ENCODE measurements around the gene ZBTB34.

GRCh38 chr9:126880226-126880946, 19.9 kb downstream of the ZBTB34 start:
- TF ChIP-seq CTCF (IDR thresholded peaks at IDR 0.05) (no peak), EZH2 (IDR thresholded peaks at IDR 0.05) (no peak), EZH2phosphoT487 (IDR thresholded peaks at IDR 0.05) (no peak)

All from neural progenitor cell (in vitro differentiated cells).